K562 (cell line): Measurements from ENCODE around the gene USHBP1. TPM values are rescaled to one million over a fixed set of nuclear protein-coding genes. Genes with fewer than 3 reads are reported as not detected.

Experiments
- CREB1 ChIP-seq, 2 experiments: sonication (generic) in 1 of 2; formaldehyde crosslinking in 1 of 2; IDR thresholded peaks; 2 replicates each; pipeline versions ENCODE4 v1.6.1 to v1.8.0; 2012 to 2022; ENCODE audit warnings: inconsistent platforms in 1 of 2, mild to moderate bottlenecking in 1 of 2, missing genetic modification reagents in 1 of 2, moderate library complexity in 1 of 2
- CREB3 ChIP-seq: fragments of 450-650 bp; conservative IDR thresholded peaks from 2 replicates; pipeline ENCODE4 v1.6.1; 2016; ENCODE audit warnings: missing genetic modification characterization, low read depth, mild to moderate bottlenecking, missing compliant biosample characterization, moderate library complexity
- E4F1 ChIP-seq: fragments of 250-450 bp; sonication (Bioruptor Pico); IDR thresholded peaks from 2 replicates; pipeline ENCODE4 v1.5.0; 2021; ENCODE audit warnings: mild to moderate bottlenecking, borderline replicate concordance
- HCFC1 ChIP-seq: IDR thresholded peaks from 2 replicates; pipeline ENCODE4 v1.6.1; 2012; ENCODE audit warnings: low read depth, low read length, improper control_type of control experiment
- HNRNPLL ChIP-seq: fragments of 200-400 bp; formaldehyde crosslinking; IDR thresholded peaks from 2 replicates; pipeline ENCODE4 v1.6.1; 2017; ENCODE audit warnings: low read length, low read depth, mild to moderate bottlenecking; ENCODE audit not compliant: poor library complexity, severe bottlenecking
- MXI1 ChIP-seq: IDR thresholded peaks from 2 replicates; pipeline ENCODE4 v1.6.1; 2011; ENCODE audit warnings: low read depth, mild to moderate bottlenecking, improper control_type of control experiment, low read length
- NR3C1 ChIP-seq: sonication (generic); formaldehyde crosslinking; IDR thresholded peaks from 2 replicates; pipeline ENCODE4 v1.8.1; 2022; ENCODE audit warnings: missing genetic modification reagents
- RCOR1 ChIP-seq, 2 experiments: IDR thresholded peaks; 2 replicates each; pipeline ENCODE4 v1.6.1; 2012; ENCODE audit warnings: low read depth in 2 of 2, low read length in 2 of 2, borderline replicate concordance in 1 of 2, improper control_type of control experiment in 1 of 2
- TCF7L2 ChIP-seq: fragments of 150-350 bp; IDR thresholded peaks from 2 replicates; pipeline ENCODE4 v1.6.1; 2016; ENCODE audit warnings: low read depth, mild to moderate bottlenecking, low read length, moderate library complexity
- TFE3 ChIP-seq: fragments of 450-650 bp; formaldehyde crosslinking; IDR thresholded peaks from 2 replicates; pipeline ENCODE4 v1.4.0; 2020; ENCODE audit warnings: mild to moderate bottlenecking, mixed read lengths
- XRCC5 ChIP-seq: fragments of 200-400 bp; formaldehyde crosslinking; IDR thresholded peaks from 2 replicates; pipeline ENCODE4 v1.6.1; 2017; ENCODE audit warnings: low read depth, mild to moderate bottlenecking, low read length
- ZNF511 ChIP-seq: sonication (generic); formaldehyde crosslinking; IDR thresholded peaks from 2 replicates; pipeline ENCODE4 v1.8.0; 2022; ENCODE audit warnings: mild to moderate bottlenecking, missing genetic modification reagents
- polyA plus RNA-seq, 8 experiments: library from polyadenylated mRNA; depleted of rRNA in 4 of 8; stranded (reverse) in 5 of 8; unstranded in 3 of 8; fragments of >200 nt; fragmentation: Nextera tagmentation in 2 of 8; fragmentation: Illumina TruSeq in 1 of 8; extraction: Ambion mirVana in 2 of 8; extraction: Trizol in 1 of 8; gene quantifications; 2 replicates each; pipeline versions ENCODE4 v1.2.1 to v1.2.3, GENCODE V29; 2011 to 2014; ENCODE audit warnings: inconsistent platforms in 1 of 8, missing spikeins in 1 of 8
- total RNA-seq, 7 experiments: library from RNA; depleted of rRNA in 6 of 7; stranded (reverse); fragments of >200 nt in 6 of 7; fragmentation: Illumina TruSeq in 2 of 7; extraction: Trizol in 2 of 7; gene quantifications; 2 replicates each; pipeline versions ENCODE4 v1.2.1 to v1.2.3, GENCODE V29; 2011 to 2021; ENCODE audit warnings: low replicate concordance in 1 of 7

The USHBP1 gene
- total and polyA plus RNA-seq, 9 of the 15 experiments (the other 6 are each of a cell fraction or from before 2014, with no cell fraction given): 0.03 to 0.10 (median 0.05) TPM; not detected in 5

GRCh38 chr19:17305517-17306284 lies 41.2 kb upstream of the USHBP1 start, which contains the start of gene MRPL34 (continued):
- TF ChIP-seq TFE3 (CRISPR knock-in tag) (peak; percentile 1; the same call in 1 of the 2 replicates), HCFC1 (peak; percentile 83), NR3C1 (CRISPR knock-in tag) (0 out of 2 replicates have a peak, but pooled peaks have one; percentile 67), CREB1 (IDR thresholded peaks at IDR 0.05) (peak; percentile 31), CREB1 (CRISPR knock-in tag; IDR thresholded peaks at IDR 0.05) (peak; percentile 59), HNRNPLL (peak; percentile 47), ZNF511 (CRISPR knock-in tag) (0 out of 2 replicates have a peak, but pooled peaks have one; percentile 18), E4F1 (CRISPR knock-in tag) (no peak), XRCC5 (peak; percentile 95), MXI1 (peak; percentile 36), RCOR1 (IDR thresholded peaks at IDR 0.05; ENCODE audit: borderline replicate concordance in 1 of 2, low read depth in 2 of 2, low read length in 2 of 2) (peak in 1 of 2 experiments; percentile 82; a peak in 2 of 4 replicates), CREB3 (tag) (0 out of 2 replicates have a peak, but pooled peaks have one; percentile 17), TCF7L2 (no peak)
